Stimulated activated naive CD4-positive, alpha-beta T cell treated with Interleukin-2 at 50 U/mL for 16 hours (primary cell): ENCODE data around the gene BMP5.

ENCODE experiments used
- DNase-seq: peaks from one replicate; lab custom pipeline; 2025; lab: John Stamatoyannopoulos, UW

The BMP5 gene

DNA sequence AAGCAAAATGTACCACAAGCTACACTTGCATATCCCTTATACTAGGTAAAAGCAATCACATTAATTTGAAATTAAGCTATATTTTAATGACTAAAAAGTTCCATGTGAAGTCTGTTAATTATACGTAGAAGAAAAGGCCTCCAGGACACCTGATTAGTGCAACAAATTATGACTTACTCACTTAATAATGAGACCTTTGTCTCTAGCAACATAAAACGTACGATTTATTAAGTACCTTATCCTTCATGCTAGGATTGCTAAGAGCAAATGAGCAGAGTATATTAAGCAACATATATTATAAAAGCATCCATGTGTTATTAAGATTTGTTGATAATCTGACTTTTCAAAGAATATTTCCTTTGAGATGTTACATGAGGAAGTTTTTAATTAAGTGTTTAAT lies 2.5 kb downstream of the BMP5 start:
- no peak for DNase-seq

DNA sequence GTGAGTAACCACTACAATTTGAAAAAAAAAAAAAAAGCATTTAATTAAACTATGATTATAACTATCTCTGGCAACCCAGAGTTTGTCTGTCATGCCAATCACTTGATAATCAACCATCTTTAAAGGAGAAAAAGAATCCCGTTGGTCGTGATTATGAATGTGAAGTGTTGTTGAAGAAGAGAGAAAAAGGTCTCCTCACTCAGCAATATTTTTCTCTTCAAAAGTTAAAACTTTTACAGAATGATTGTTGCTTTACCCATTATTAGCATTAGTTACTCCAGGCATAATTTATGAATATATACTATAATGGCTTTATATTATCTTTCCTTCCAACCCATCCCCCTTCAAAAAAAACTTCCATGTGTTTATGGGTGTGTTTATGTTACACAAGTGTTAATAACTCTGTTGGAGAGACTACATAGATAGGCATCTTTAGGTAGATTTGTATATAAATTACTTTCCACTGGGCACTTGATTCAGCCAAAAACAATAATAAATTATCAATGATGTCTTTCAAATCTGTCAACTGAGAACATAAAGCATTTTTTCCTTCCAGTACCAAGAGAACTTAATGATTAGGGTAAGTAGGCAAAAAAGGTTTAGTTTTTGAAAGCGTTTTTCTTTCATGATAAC lies 5.1 kb downstream of the BMP5 start:
- DNase-seq = no peak

DNA sequence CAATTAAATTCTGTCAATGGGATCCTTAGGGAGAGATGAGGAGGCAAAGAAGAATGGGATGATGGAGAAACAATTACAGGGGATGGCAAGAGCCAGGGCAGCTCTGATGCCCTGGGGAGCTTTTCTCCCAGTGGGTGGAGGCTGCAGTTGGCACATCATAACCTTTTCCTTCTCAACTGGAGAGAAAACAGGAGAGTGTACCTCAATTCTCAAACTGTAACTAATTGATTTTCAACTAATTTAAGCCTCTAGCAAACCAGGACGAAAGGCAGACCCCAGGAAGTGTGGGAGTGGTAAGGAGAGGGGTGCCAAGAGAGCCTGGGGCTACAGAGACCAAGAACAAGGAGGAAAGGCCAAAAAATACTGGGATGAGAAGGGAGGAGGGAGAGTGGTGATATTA lies 5.7 kb downstream of the BMP5 start:
- DNase-seq = no peak

DNA sequence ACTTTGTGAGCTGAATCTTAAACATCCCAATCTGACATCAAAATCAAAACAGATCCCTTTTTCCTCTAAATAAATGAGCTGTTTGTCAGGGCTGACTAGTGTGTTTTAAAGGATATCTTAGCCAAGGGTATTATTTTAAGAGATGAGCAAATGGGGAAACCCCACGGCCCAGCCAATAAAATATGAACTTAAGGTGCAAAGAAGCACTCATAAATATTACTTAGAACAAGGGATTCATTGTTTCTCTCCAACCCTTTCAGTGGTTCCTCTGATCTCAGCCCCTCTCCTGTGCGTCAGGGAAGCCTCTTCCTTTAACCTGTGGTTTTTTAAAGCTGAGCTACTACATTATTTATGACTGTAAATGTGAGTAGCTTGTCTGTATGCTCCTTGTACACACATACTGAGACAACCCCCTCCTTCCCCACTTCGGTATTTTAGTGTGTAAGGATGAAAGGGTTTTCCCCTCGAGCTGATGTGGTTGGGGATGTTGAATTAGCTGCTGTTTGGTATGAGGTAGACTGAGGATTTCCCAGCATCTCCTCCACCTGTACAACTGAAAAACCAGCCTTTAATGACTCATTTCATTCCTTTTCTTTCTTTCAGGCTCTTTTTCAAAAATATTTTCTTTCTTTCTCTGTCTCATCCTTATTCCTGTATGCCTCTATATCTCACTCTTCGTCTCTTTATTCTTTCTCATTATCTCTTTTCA lies 6.5 kb downstream of the BMP5 start:
- no peak for DNase-seq

DNA sequence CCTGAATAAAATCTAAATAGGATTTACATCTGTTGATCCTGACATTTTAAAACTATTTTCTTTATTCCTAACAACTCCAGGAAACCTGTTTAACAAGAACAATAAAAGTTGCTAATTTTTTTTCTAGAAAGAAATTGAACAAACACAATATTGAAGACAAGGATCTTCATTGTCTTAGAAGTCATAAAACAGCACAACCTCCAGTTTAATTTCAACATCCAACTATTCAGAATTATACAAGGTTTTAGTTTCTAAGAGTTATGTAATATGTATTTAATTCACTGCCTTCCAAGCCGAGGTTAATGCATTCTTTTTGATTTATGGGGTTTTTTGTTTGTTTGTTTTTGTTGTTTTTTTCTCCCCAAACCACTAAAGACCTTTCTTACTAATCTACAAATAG lies 7.2 kb downstream of the BMP5 start:
- DNase-seq = no peak

DNA sequence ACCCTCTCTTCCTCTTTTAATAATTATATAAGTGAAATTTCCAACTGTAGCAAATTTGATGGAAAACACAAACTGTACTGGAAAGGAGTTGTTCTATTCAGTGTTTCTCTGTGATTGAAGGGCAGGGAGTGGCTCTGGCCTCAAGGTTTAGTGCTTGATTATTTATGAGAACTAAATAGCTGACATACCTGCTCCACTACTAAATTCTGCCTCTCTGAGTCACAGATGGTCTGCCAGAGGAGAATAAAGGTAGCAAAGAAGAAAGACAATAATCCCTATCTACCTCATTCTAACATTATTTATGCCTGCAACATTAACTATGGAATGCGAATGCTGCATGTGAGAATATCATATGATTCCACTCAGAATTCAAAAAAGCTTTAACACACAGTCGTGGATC lies 9.3 kb downstream of the BMP5 start:
- DNase-seq = no peak

DNA sequence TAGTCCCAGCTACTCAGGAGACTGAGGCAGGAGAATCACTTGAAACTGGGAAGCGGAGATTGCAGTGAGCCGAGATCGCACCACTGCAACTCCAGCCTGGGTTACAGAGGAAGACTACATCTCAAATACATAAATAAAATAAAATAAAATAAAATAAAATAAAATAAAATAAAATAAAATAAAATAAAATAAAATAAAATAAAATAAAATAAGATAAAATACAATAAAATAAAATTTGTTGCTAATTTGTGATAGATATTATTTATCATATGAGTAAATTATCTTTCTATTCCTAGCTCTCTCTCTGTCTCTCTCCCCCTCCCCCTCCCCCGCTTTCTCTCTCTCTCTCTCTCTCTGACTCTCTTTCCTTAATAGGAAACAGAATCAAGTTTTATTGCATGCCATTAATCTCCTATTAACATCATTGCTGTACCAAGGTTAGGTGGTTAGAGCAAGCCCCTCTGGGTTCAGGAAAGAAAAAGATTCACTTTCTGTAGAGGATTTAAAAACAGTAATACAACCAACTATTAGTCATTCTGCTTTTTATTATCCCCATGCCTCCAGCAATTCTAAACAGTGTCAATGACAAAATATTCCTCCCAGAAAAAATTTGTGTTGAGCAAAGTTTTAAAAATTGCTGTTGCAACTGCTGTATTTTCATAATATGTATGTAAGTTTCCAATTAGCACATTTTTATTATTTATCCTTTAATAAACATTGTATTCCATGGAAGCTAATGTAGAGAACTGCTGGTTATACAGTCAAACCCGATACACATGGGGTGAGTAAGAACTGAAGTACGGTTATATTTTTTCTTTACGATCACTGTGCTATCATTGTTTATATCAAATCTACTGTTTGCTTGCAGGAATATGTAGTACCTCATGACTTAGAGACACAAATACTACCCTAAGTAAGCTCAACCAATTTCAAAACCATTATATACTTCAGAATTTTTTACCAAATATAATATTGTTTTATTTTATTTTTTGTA lies 22.1 kb downstream of the BMP5 start:
- DNase-seq = no peak

DNA sequence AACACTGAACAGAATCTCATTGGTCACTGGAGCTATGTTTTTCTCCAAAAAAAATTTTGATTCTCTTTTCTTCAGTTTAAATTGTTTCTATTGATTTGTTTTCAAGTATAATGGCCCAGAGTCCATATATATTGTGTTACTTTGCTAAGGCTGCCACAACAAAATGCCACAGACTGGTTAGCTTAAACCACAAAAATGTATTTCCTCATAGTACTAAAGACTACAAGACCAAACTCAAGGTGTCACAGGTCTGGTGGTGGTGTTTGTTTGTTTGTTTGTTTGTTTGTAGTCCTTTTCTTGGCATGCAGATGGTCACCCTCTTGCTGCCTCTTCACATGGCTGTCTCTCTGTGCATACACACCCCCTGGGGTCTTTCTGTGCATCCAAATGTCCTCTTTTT lies 34.0 kb downstream of the BMP5 start:
- DNase-seq = no peak

DNA sequence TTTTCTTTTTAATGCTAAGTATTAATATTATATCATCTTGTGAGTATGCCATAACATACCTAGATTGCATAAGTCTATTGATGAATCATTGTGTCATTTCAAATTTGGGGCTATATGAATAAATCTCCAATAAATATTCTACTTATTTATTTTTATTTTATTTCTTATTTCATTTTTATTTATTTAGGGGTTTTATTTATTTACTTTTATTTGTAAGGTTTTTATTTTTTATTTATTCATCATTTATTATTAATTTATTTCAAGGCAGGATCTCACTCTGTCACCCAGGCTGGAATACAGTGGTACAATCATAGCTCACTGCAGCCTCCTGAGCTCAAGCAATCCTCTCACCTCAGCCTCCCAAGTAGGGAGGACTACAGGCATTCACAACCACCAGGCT lies 36.3 kb downstream of the BMP5 start:
- no peak for DNase-seq

DNA sequence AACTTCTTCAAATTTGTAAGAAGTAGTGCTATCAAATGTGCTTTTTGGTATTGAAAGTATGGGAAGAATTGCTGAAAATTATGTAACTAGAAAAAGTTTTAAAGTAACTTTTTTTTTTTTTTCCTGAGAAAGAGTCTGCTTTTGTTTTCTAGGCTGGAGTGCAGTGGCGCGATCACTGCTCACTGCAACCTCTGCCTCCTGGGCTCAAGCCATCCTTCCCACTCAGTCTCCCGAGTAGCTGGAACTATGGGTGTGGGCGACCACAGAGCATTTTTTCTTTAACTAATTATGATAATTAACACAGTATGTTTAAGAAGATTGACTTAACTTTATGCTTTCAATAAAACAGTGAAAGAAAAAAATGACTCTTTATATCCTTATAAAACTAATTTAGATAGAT lies 38.4 kb downstream of the BMP5 start:
- no peak for DNase-seq

DNA sequence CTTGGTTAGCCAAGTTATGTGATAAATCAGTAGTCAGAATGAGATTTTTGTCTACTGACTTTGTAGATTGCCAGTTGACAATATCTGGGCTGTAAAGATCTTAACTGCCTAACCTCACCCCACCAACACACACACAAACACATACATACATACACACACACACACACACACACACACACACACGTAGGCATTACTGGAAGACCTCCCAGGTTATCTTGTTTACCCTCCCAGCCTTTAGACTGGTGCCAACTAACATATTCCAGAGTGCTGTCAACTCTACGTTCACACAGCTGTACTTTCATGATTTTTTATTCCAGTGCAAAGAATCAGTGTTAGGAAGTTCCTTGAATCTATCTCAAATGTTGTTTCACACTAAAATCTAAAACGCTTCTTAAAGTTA lies 38.9 kb downstream of the BMP5 start:
- DNase-seq = no peak

DNA sequence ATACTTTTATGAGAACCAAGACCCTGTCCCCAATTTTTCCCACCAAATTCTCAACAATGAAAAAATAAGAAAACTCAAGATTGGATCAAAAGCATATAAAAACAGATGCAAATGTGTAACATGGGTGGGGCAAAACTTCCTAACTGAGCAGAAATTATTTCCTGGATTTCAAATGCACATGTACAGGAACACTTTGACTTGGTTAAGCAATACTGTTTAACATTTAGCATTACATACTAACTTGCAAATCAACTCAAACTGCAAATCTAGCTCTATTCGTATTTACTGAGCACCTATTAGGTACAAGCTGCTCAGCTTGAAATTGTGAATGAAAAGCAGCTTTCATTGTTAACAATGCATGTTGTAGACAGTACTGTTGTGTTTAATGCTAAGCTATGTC lies 40.2 kb downstream of the BMP5 start:
- DNase-seq = no peak

DNA sequence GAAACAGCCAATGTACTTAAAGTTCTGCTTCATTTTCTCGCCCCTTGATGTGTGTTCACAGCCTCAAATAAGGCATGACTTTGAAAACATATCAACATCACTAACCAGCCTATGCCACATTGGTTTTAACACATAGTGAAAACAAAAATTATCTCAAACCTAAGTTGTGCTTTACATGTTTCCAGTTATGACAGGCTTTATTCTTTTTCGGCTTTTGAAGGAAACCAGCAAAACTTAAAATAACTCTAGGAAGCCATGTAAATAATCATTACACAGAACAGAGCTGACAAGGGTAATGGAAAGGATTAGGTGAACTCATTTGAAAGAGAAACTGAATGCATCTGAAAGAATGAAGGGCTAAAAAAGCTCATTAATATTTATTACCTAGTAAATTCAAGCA lies 42.1 kb downstream of the BMP5 start:
- DNase-seq = no peak

DNA sequence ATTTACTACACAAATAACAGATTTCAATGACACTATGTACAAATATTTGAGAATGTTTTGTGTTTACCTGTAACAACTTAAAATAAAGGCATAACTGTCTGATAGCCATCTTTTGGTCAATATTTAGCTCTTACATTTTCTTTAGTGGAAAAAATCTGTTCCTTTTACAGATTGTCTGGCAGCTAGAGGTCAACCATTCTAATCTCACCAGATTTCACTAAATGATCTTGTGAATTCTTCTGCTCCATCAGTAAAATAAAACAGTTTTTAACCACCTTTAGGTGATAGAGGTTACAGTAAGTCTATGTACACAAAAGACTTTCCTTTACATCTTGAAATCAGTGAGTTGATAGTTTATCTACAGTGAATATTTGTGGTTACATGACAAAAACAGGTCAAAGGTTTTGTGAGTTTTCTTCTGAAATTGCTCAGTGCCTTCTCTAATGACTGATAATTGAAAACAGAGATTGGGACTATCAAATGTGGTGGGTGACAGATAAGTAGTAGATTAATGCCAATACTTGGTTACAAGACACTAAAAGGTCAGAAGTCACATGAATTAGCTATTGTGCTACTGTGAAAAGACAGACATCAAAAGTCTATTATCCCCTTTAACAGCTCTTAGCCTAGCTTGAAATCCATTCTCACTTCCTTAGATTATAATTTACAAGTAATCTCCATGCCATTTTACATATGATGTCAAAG lies 47.4 kb downstream of the BMP5 start:
- no peak for DNase-seq

DNA sequence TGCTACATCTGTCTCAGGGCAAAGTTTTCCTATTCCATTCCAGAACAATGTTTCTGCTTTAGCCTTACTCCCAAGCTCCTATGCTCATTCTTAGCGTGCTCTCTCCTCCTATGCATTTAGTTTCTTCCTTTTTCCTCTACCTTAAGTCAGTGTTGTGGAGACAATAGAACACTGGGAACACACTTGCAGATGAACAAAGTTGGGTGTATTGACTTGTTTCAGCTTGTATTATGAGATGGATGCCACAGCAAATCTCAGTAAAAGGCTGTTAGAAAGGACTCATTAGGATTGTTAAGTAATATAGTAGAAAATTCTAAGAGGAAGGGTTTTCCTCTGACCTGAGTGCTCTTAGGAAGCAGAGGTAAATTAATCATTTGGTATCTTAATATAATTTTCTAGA lies 48.4 kb downstream of the BMP5 start:
- DNase-seq = no peak

DNA sequence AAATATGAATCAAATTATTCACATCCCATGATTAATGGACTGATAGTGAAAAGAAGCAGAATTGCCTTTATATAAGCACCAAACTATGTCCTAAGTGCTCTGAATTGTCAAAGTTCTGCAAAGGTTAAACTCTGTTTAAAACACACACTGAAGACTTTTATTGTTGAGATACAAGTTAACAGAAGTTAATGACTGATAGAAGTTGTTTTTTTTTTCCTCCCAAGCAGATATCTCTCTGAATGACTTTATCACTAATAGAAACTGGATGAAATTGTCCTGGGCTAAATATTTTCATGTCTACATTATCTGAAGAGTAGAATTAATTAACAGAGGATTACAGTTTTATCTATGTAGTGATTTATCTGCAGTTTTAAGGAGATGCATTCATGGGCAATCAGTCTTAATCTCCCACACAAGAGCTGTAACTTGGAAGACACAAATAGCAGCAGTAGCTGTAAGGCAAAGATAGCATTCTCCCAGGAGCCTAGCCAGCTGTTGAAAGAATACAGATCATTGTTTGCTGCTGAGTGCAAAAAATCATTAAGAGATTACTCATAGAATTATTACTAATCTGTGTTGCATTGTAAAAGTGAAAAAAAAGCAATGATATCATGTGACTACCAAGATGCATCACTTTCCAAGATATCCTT lies 49.9 kb downstream of the BMP5 start:
- DNase-seq = no peak

DNA sequence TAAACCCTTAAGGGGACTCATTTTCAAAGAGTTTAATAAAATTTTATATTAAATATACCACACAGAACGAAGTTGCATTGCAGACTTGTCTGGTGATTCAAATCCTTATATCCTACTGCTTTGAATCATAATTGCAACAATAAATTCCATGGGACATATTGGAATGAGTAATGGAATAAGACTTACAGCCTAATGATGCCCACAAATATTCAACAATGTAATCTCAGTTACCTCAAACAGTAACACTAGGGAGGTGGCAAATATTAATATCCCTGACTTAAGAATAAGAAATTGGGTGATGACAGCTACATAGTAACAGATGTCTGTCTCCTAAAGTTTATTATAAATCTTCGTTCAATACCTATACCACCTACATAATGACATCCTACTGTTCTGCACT lies 52.6 kb downstream of the BMP5 start:
- no peak for DNase-seq

DNA sequence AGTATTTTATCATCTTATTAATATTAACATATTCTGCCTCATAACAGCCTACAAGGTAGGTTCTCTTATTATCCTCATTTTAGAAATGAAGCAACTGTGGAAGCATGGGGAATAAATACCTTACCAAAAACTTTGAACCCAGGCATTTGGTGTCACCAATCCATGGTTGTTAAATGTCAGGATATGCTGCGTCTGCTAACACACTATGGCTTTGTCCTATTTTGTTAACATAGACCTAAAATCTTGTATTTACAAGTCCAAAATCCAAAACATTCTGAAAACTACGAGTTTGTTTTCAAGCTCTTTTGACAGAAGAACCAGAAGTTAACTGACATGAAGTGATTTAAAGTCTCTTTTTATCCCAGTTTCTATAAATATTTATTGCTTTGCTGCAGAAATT lies 53.4 kb downstream of the BMP5 start:
- DNase-seq = no peak

DNA sequence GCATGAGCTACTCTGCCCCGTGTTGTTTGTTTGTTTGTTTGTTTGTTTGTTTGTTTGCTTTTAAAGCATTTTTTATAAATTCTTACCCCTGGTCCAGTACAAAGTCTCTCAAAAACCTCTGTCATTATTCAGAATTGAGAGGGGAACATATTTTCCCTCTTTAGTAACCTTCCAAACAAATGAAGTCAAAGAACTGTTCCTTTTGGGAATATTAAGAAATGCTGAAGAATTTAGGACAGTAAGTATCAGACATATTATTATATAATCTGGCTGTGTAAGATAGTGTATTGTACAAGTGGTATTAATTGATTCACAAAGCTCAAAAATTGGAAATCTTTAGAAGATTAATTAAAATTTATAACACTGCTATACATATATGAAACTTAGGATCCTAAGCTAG lies 54.7 kb downstream of the BMP5 start:
- DNase-seq = no peak

DNA sequence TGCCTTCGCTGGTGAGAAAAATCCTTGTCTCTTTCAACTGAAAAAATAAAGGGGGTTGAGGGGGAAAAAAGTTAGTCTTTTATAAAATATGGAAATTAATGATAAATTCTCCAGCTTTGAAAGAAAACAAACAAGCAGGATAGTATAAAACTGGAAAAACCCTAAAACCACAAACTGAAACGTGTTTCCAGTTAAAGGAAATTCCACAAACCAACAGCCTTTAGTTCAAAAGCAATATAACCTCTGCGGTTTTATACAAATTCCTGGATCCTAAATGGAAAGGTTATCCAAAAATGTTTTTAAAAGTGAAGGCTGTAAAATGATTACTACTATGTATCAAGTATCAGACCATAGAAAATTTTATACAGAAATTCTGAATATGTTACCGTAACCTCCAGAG lies 55.6 kb downstream of the BMP5 start:
- no peak for DNase-seq

DNA sequence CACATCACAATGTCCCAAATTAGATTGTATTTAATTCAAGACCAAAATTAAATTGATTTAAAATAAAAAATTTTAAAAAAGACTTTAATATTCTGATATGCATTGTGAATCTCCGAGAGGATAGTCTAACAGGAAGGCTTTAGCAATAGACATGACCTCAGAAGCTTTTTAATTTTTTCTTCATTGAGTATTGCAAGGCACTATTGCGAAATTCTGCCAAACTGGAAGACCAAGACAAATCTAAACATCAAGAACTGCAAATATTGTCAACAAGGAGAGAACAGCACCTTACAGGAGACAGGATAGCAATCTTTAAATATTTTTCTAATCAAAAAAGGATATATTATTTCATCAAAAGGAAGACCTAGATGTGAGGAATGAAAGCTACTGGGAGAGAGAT lies 56.9 kb downstream of the BMP5 start:
- no peak for DNase-seq

DNA sequence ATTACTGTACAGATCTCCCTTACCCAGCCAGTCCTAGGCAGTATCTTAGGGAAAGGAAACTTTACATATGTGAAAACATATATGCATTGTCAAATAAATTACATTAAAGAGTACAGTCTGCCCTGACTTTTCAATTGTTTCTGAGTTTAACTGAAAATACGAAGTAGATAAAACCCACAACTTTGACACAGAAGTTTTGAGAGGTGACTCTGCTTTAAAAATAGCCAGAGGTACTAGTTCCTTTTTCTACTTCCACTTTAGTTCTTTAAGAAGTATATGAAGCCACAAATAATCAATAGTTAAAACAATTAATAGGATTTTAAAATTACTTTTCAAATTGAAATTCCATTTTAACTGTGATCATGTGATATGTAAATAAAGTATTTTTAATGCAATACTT lies 62.9 kb downstream of the BMP5 start:
- no peak for DNase-seq
